GM12874 (cell line): Measurements from ENCODE around the gene ZNF641.

Experiments used
- TF ChIP-seq, protein P1 (sequence below): IDR thresholded peaks from 2 replicates; pipeline ENCODE4 v1.5.1; 2011; ENCODE audit warnings: low read depth, mild to moderate bottlenecking, control low read depth, low read length, moderate library complexity; ENCODE audit not compliant: insufficient read depth

The ZNF641 gene

DNA sequence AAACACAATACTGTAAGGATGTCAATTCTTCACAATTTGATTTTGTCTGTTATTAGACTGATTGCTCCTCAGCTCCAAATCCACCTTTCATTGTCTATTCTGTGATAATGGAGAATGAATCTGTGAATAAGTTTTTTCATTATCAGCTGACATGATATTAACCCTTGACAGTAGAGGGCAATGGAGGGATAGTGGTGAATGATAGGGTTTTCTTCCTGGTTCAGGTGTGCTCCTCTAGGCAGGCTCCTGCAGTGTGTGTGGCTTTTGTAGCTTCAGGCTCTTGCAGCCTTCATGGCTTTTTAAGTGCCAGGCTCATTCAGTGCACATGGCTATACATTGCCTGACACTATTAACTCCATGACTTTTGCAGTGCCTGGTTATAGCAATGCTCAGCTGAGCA lies 23.4 kb upstream of the ZNF641 start:
- TF ChIP-seq, protein P1, sequence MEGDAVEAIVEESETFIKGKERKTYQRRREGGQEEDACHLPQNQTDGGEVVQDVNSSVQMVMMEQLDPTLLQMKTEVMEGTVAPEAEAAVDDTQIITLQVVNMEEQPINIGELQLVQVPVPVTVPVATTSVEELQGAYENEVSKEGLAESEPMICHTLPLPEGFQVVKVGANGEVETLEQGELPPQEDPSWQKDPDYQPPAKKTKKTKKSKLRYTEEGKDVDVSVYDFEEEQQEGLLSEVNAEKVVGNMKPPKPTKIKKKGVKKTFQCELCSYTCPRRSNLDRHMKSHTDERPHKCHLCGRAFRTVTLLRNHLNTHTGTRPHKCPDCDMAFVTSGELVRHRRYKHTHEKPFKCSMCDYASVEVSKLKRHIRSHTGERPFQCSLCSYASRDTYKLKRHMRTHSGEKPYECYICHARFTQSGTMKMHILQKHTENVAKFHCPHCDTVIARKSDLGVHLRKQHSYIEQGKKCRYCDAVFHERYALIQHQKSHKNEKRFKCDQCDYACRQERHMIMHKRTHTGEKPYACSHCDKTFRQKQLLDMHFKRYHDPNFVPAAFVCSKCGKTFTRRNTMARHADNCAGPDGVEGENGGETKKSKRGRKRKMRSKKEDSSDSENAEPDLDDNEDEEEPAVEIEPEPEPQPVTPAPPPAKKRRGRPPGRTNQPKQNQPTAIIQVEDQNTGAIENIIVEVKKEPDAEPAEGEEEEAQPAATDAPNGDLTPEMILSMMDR, result no peak

DNA sequence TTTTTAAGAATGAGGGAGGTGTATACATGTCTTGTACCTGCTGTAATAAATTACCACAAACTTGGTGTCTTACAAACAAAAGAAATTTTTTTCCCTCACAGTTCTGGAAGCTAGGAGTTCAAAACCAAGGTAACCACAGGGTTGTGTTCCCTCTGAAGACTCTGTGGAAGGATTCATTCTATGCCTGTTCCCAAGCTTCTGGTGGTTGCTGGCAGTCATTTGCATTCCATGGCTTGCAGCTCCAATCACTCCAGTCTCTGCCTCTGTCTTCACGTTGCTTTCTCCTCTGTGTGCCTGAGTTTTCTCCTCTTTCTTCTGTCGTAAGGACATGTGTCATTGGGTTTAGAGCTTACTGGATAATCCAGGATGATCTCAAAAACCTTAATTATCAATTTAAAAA lies 15.4 kb upstream of the ZNF641 start:
- TF ChIP-seq, protein P1, result no peak

DNA sequence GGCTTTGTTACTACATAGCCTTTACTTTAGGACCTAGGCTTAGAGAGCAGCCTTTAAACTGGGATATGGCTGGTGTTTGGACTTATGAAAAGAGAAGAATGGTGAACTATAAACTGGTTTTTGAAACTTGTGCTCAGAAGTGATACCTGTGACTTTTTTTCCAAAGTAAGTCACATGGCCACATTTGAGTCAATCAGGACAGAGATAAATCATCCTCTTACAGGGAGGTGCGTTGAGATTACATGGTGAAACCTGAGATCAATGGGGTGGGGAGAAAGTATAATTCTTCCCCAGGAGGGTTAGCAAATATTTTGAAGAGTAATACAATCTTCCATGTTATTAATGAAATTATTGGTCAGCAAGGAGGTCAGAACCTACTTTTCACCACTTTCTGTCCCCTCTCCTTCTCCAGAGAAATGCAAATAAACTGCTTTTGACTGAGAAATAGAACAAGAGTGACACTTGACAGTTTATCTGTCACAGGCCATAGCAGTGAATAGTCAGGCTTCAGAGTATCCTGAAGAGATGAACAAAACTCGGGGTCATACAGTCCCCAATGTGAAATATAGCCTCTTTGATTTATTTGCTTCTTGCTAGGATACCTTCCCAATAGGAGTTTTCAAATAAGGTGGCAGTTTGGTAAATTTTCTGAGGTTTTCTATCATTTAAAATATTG lies 11.1 kb upstream of the ZNF641 start:
- TF ChIP-seq, protein P1, result no peak

DNA sequence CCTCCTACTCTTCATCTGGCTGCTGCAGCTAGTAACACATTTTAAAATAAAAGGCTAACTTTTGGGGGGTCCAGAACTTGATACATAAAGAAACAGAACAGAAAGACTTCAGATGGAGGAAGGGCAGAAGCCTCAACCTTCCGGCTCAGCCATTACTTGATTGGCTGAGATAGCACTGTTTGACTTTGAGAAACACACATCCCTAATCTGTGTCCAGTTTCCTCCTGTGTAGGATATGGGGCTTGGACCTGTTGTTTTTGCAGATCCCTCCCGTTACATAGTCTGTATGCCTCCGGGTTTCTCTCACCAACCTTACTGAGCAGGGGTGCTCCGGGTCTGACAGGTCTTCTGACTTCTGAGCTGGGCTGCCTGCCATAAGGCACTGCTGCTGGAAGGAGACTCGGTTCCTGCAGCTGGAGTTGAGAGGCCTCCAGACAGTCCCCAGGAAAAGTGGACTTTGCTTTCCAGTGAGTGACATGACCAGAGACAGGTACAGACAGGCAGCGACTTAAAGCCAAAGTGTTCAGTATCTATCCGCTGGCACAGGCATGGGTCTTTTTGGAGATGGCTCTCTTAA lies 8.3 kb upstream of the ZNF641 start:
- TF ChIP-seq, protein P1, result no peak

DNA sequence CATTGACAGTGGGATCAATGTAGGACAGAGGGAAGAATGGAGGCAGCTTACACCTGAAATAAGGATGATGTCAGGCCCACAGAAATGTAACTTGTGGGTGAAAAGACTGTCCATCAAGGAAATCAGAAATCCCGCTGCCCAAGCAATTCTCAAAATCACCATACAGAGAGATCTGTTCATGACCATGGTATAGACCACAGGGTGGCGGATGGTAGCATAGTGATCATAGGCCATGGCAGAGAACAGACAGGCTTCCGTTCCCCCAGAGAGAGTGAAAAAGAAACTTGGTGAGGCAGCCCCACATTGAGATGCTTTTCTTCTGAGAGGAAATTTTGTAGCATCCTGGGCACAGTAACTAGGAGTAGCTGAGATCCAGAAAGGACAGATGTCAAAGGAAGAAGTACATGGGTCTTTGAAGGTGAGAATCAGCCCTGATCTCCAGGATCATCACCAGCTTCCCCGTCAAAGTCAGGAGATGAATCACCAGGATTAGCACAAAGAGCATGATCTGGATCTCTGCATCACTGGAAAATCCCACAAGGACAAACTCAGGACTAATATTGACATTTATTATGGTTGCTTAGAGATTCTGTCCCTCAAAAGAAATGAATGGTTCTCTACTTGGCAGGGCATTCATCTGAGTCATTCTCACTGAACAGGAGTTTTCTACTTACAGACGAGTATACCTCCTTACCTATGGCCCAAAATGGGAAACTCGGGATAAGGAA lies 5.5 kb upstream of the ZNF641 start:
- TF ChIP-seq, protein P1, result no peak

DNA sequence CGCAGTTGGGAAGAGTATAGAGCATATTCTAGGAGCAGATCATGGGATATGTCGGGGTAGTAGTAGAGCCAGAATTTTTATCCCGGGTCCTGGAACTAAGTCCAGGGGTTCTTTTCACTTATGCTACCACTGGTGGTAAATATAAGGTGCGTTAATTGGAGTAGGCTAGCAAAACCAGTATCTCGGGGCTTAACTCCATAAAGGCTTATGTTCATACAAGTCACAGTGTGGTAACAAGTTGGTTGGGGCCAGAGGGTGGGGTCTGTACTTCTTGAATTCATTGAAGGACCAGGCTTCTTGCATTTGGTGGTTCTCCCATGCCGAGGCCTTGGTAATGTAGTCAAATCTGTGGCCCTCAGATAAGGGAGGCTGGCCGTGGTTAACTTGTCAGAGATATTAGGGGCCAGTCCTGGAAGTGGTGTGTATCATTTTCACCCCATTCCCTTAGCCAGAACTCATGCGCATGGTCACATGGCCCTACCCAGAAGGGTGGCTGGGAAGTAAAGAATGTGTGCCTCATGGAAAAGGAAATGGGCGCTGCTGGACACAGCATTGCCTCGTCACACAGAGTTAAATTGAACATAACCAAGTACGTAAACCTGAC lies 1.5 kb upstream of the ZNF641 start:
- TF ChIP-seq, protein P1, result no peak

DNA sequence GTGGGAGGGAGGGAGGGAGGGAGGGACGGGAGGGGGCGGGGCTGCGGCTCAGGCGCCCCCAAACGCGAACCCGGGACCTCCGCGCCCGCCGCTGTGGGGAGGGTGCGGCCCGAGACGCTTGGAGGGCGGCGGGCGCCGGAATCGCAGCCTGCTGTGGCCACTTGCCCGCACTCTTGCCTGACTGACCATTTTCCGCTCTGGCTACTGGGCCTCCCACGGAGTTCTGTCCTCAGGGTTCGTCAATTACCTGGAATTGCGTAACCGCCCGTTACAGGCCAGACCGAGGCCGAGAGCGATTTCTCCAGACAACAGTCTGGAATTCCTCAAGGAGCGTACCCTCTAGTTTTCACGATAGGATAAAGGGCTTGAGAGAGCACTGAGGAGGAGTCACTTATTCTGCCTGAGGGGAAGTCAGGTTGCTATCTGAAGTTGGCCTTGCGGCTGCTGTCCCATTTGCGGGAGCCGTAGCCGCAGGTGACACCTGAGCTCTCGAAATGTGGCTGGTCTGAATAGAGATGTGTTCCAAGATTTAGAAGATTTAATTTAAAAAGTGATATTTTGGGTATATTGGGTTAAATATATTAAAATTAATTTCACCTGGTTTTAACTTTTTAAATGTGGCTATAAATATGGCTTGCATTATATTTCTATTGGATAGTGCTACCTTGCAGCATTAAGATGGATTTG lies 446 bp upstream of the ZNF641 start:
- TF ChIP-seq, protein P1, result no peak
